NT2/D1 (cell line): Measurements from ENCODE around the gene ZBTB46.

Experiments used
- SUZ12 ChIP-seq: IDR thresholded peaks from 2 replicates; pipeline ENCODE4 v1.6.1; 2011; ENCODE audit not compliant: insufficient read length, insufficient read depth; ENCODE audit errors: extremely low read depth
- ZNF274 ChIP-seq: IDR thresholded peaks from 2 replicates; pipeline ENCODE4 v1.6.1; 2011; ENCODE audit warnings: mild to moderate bottlenecking, low read depth, low read length

- no peak for TF ChIP-seq SUZ12
- TF ChIP-seq ZNF274 = no peak
Measured at GRCh38 chr20:63794614-63795013, 36.5 kb downstream of the ZBTB46 start.
